ENCODE results near the gene PPP4R3B.

GRCh38 chr2:55511508-55512124 is 105.8 kb downstream of the PPP4R3B start:
- TF ChIP-seq POLR2AphosphoS5 (IDR thresholded peaks at IDR 0.05; ENCODE audit: low read depth, low read length) (no peak), CTCF (IDR thresholded peaks at IDR 0.05; ENCODE audit: control extremely low read depth in 1 of 3, insufficient read depth in 1 of 3, low read depth in 1 of 3, low read length in 3 of 3) (peak in 2 of 3 experiments; percentile 52 to 63; a peak in 3 of 4 replicates), NRF1 (IDR thresholded peaks at IDR 0.05; ENCODE audit: low read depth, low read length) (no peak), EZH2 (IDR thresholded peaks at IDR 0.05; ENCODE audit: low read depth, low read length, severe bottlenecking) (no peak)
